Measurements from ENCODE around the gene TTC28.

DNA sequence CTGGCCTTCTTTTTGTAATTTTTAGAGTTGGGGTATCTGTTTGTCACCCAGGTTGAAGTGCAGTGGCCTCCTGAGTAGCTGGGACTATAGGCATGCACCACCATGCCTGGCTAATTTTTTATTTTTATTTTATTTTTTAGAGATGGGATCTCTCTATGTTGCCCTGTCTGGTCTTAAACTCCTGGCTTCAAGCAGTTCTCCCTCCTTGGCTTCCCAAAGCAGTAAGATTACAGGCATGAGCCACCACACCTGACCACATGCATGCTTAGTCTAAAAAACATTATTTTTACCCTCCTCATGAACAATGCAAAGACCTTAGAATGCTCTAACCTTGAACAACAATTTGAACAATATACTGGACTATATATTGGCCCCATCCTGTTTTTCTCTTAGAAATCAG is 738.5 kb downstream of the TTC28 start:
- TF ChIP-seq CTCF (conservative IDR thresholded peaks at IDR 0.05 in 1 of 2, IDR thresholded peaks at IDR 0.05 in 1 of 2; ENCODE audit: low read depth in 1 of 2, low read length in 2 of 2) (no peak), EZH2 (IDR thresholded peaks at IDR 0.05; ENCODE audit: low read length, missing control alignments) (no peak)
